Cardiac septum (tissue), 1 donor: ENCODE measurements around the gene SPIN1. TPM values are rescaled to one million over a fixed set of nuclear protein-coding genes. Genes with fewer than 3 reads are reported as not detected.

Experiments used
- DNase-seq: peaks from one replicate; pipeline ENCODE4 v3.0.0-alpha.2; 2020; ENCODE audit warnings: low spot score
- intact Hi-C: fragments of 100-400 bp; cut with DNase I; formaldehyde crosslinking; loops from one replicate; pipeline ENCODE4 v1.14.0; 2022
- total RNA-seq: library from RNA; stranded (reverse); fragmentation: NEBNext Ultra II Directional; extraction: Animal tissue kit (Norgen Biotek cat#: 25700); gene quantifications from one replicate; pipeline ENCODE4 v1.2.1, GENCODE V29; 2021
- donor health status: DM: no; HTN: no; CAD: no.

Gene SPIN1
- total RNA-seq, 1 donor from 2014 or later = 49.2 TPM

DNA sequence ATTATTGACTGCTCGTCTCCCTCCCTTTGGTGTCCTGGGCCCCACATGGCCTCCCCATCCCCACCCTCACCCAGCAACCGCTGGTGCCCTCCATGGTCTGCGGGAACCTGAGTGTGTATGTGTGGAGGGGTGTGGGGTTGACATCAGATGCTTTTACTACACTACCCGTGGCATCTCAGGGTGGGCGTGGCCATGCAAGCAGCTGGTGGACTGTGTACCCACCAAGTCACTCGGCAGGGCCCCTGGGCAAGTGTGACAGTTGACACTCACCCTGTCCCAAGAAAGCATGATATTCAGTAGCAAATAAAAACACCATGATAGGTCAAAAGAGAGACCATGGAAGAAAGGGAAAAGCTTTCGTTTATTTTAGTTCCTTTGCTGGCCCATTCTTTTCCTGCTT, 139.4 kb downstream of the SPIN1 start:
- intact Hi-C loops = no loop called here
- no peak for DNase-seq

Other genes starting within 250 kb of the SPIN1 start
- gene SPATA31C2, start 250.0 kb upstream of the SPIN1 start, total RNA-seq = not detected
- gene NXNL2, start 146.7 kb downstream of the SPIN1 start, total RNA-seq = not detected